ENCODE measurements around the gene NFATC3.

NFATC3 gene

GRCh38 chr16:68190736-68191510, 105.8 kb downstream of the NFATC3 start:
- DNase-seq, result no peak

DNA sequence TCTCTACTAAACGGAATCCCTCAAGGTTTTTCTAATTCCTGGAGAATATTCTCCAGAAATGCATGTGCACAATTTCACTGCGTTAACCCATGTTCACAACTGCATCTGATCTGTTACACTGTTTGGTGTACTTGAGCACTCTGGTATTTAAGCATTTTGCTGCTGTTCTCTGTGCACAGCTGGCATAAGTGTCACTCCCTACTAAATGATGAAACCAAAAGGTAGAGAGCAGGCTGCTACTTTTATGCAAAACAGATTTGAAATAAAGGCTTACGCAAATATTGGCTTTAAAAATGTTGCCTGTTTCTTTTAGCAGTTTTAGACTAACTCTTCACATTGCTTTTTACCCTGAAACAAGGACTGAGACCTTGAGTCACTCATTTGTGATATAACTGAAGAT, 109.1 kb downstream of the NFATC3 start:
- no peak for DNase-seq

GRCh38 chr16:68197250-68197649, 112.1 kb downstream of the NFATC3 start:
- DNase-seq, result peak; percentile 66

GRCh38 chr16:68200088-68200783, 115.1 kb downstream of the NFATC3 start:
- DNase-seq, result peak; percentile 73

DNA sequence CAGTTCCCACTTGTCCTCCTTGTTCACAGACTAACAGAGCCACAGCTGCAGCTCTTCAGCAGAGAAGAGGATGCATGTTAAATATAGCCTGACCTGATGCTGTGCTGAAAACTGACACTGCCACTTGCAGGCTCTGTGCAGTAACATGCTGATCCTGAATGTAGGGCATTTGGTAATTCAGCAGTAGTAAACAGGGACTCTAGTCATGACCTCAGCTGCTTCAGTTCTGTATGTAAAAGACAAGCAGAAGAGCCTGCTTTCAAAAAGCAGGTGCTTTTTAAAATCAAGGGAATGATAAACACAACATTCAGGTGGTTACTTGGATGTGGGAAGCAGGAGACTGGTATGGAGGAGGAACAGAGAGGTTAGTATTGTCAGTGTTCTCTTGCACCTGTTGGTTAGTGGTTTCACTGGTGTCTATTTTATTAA, 116.9 kb downstream of the NFATC3 start:
- DNase-seq, result no peak

GRCh38 chr16:68206245-68206644, 121.1 kb downstream of the NFATC3 start:
- DNase-seq, result no peak

- no peak for DNase-seq
Measured at GRCh38 chr16:68214726-68215125, 129.6 kb downstream of the NFATC3 start.

DNA sequence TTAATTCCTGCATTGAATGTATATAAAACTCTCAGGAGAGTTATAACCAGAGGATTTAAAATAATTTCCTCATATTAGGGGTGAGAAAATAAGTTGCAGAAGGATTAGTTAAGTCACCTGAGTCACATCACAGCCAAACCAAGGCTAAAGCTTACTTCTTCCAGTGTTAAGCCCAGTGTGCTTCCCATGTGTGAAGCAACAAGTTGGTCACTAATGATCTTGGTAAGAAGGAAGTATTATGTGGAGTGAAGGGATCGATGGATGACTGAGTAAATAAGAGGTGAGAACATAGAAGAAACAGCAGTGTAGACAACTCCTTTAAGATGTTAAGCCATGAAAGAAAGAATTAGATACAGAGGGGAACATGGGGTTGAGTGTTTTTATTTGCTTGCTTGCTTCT, 130.1 kb downstream of the NFATC3 start:
- no peak for DNase-seq

DNA sequence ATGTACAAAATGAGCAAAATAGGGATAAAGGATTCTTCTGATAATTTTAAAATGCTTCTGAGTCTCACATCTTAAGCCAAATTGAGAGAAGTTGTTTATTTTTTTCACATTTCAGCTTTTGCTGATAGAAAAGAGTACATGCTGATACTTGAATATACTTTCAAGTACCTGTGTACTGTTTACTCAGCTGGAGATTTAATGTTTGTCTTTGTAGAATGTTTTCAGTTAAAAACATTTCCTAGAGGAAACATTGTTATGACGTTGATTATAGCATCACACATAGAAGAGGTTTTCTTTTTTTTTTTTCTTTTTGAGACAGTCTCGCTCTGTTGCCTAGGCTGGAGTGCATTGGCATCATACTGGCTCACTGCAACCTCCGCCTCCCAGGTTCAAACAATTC, 131.1 kb downstream of the NFATC3 start:
- DNase-seq, result no peak

GRCh38 chr16:68217506-68217905, 132.3 kb downstream of the NFATC3 start:
- no peak for DNase-seq

DNA sequence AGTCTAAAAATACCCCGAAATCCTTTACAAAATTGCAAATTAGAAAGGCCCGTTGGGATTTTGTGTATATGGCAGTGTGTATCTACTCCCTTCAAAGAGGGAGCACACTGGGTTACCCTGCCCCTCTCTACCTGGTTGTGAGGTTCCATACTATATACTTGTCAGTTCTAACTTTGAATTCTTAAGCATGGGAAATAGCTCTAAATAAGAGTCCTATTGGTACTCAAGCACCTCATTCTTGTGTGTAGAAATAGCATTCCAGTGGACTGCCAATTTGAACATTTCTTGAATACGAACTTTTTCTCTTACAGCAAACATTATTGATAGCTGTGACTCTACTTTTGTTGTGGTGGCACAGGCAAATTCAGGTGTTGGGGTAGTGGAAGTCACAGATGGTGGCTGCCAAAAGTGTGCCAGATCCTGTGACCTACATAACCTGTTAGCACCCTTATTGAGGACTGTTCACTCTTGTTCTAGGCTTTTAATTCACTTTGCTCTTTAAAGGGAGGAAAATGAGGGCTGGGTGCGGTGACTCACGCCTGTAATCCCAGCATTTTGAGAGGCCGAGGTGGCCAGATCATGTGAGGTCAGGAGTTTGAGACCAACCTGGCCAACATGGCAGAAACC, 134.7 kb downstream of the NFATC3 start:
- no peak for DNase-seq

GRCh38 chr16:68223072-68223471, 137.9 kb downstream of the NFATC3 start:
- DNase-seq, result no peak

DNA sequence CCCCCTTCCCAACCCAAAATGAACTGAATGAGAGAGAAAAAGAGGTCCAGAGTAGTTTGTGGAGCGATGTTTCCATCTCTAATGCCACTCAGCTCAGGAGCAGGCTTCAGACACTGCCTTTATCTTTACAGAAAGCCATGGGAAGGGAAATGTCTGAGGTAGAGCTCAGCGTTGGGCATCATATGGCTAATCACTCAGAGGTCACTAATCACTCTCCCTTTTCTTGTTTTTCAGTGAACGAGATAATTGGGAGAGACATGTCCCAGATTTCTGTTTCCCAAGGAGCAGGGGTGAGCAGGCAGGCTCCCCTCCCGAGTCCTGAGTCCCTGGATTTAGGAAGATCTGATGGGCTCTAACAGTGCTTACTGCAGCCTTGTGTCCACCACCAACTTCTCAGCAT, 140.9 kb downstream of the NFATC3 start:
- DNase-seq, result no peak

DNA sequence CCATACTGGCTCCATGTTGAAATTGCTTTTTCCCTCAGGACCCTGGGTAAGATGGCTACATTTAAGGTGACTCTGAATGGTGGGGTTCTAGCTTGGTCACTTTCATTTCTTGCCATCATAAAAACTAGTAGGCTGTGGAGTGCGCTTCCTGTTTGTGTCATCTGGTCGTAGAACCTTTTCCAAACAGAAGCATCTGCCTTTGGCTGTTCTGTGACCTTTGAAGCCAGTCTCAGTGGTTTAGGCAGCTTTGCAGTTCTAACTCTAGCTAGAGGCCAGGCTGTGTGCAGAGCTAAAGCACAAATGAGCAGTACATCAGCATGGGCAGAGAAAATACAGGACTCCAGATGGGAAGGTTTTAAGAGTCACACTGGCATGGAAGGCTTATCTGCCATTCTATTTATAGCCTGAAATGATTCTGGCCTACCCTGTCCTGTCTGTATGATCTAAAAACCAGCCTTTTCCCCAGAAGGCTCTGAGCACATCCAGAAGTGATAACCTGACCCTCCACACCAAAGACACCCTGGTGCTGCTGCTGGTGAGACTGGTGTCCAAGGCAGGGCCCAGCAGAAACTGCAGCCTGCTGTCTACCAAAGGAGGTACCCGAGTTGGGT, 142.1 kb downstream of the NFATC3 start:
- DNase-seq, result no peak

DNA sequence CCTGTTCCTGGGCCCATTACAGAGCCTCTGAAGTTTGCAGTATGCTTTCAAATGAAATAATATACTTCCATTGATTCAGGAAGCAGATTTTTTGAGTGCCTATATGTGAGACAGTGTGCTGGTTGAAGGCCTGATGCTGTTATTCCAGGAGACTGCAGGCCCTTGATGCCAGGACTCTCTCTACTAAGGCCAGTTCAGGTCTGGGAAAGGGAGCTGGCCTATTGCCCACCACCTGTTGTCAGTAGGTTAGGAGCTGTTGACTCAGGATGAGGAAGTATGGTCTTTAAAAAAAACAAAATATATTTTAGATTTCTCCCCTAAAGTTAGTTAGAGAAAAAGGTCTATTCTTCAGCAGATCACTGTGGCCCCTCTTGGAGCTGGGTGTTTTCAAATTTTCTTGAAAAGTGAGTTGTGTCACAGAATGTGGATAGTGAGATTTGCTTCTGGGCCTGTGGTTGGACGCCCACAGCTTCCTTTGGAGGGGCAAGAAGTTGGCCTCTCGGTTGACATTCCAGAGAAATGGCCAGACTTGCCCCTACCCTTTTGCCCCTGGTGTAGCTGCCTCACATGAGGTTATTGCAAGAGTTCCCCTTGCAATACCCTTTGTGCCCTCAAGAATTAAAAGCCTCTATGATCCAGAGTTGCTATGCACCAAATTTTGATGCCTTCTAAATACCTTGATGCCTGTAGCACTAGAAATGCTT, 142.8 kb downstream of the NFATC3 start:
- no peak for DNase-seq

GRCh38 chr16:68228652-68229051, 143.5 kb downstream of the NFATC3 start:
- DNase-seq, result no peak

DNA sequence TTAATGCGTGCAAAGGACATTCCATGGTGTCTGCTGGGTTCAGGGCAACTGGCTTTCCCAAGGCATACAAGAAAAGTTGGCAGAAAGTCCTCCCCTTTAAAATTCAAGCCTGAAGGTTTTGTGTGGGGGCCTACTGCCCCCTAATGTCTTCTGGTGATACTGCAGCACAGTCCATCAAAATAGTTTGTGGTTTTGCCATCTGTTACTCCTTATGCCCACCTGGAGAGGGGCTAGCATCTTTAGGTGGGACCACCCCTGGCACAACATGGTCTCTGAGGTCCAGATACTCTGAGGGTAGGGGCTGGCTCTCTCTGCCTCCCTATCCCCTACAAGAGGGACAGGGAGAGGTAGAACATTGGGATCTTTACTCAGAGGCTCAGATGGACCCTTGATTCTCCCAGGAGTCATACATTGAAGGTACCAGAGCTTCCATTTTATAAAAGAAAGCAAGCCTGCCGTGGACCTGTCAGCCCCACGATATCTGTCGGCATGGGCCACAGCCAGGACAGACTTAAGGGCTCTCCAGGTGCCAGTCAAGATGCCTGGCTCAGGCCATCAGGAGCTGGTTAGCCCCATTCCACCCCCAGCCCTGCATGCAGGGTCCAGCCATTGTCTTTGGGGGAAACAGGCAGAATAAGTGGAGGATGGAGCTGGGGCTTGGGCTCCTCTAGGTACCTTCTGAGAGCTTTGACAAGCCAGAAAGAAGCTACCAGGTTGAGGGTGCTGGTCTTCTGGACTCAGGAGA, 144.4 kb downstream of the NFATC3 start:
- peak; percentile 66 for DNase-seq

DNA sequence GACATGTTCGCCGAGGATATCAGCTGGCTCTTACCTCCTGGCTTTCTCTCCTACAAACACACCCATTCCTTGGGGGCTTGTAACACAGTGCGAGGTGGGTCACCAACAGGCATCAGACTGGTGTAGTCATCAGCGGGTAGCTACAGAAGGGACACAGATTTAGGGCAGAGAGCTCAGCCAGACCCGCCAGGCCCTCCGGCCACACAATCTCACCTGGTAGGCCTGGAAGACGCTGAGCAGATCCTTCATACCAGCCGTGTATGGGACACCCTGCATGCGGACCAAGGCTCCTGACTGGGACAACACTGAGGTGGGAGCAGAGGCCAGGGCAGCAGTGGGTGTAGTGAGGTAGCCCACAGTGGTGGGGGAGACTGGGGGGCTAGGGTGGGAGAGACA, 145.0 kb downstream of the NFATC3 start:
- no peak for DNase-seq

DNA sequence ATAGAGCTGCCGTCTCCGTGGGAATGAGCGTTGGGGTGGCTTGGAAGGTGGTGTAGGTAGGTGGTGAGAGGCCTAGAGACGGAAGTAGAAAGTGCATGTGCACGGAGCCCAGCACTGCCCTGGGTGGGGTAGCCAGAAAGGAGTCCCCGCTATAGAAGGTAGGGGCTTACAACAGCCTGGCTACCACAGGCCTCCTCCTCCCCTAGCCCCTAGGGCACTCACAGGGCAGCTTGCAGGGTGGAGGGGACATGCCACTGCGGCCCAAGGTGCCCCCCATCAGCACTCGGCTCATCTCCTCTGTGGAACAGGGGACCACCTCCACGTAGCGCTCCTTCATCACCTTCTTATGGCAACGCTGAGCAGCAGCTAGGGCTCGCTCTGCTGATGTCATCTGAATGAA, 145.8 kb downstream of the NFATC3 start:
- no peak for DNase-seq

GRCh38 chr16:68231384-68232136, 146.4 kb downstream of the NFATC3 start:
- no peak for DNase-seq

- DNase-seq, result no peak
Measured at GRCh38 chr16:68232335-68232734, 147.2 kb downstream of the NFATC3 start.
